HEK293 (cell line): Measurements from ENCODE around the gene ZNF260.

Experiments used
- KLF9 ChIP-seq: fragments of 450-650 bp; formaldehyde crosslinking; IDR thresholded peaks from 2 replicates; pipeline ENCODE4 v1.5.1; 2016; ENCODE audit warnings: missing biosample characterization, missing genetic modification characterization, low read depth
- MYNN ChIP-seq: fragments of 450-650 bp; formaldehyde crosslinking; IDR thresholded peaks from 2 replicates; pipeline ENCODE4 v1.5.1; 2016; ENCODE audit warnings: missing biosample characterization, missing genetic modification characterization, borderline replicate concordance
- SCRT1 ChIP-seq: fragments of 450-650 bp; formaldehyde crosslinking; IDR thresholded peaks from 2 replicates; pipeline ENCODE4 v1.5.1; 2016; ENCODE audit warnings: missing biosample characterization, missing genetic modification characterization, borderline replicate concordance
- SETDB1 ChIP-seq: IDR thresholded peaks from one replicate; pipeline ENCODE4 v1.6.1; 2017; ENCODE audit warnings: mild to moderate bottlenecking, low read length, moderate library complexity, mixed read lengths; ENCODE audit not compliant: insufficient read length
- SP7 ChIP-seq: fragments of 450-650 bp; formaldehyde crosslinking; IDR thresholded peaks from 2 replicates; pipeline ENCODE4 v1.5.1; 2016; ENCODE audit warnings: missing biosample characterization, missing genetic modification characterization
- ZNF140 ChIP-seq: fragments of 450-650 bp; formaldehyde crosslinking; IDR thresholded peaks from 2 replicates; pipeline ENCODE4 v1.5.1; 2016; ENCODE audit warnings: missing biosample characterization, missing genetic modification characterization
- ZNF221 ChIP-seq: fragments of 450-650 bp; formaldehyde crosslinking; IDR thresholded peaks from 2 replicates; pipeline ENCODE4 v1.5.1; 2017; ENCODE audit warnings: missing biosample characterization, missing genetic modification characterization, borderline replicate concordance
- ZNF302 ChIP-seq: fragments of 450-650 bp; formaldehyde crosslinking; IDR thresholded peaks from 2 replicates; pipeline ENCODE4 v1.5.1; 2016; ENCODE audit warnings: missing biosample characterization, missing genetic modification characterization, low read depth
- ZNF341 ChIP-seq: fragments of 450-650 bp; formaldehyde crosslinking; IDR thresholded peaks from 2 replicates; pipeline ENCODE4; 2016; ENCODE audit warnings: low read depth, missing biosample characterization, missing genetic modification characterization
- ZNF394 ChIP-seq: fragments of 450-650 bp; formaldehyde crosslinking; IDR thresholded peaks from 2 replicates; pipeline ENCODE4 v1.5.1; 2016; ENCODE audit warnings: missing biosample characterization, missing genetic modification characterization, mild to moderate bottlenecking, moderate library complexity, borderline replicate concordance
- ZNF426 ChIP-seq: fragments of 450-650 bp; formaldehyde crosslinking; IDR thresholded peaks from 2 replicates; pipeline ENCODE4 v1.5.1; 2017; ENCODE audit warnings: missing biosample characterization, missing genetic modification characterization, mild to moderate bottlenecking, inconsistent platforms, moderate library complexity
- ZNF549 ChIP-seq: fragments of 450-650 bp; IDR thresholded peaks from 2 replicates; pipeline ENCODE4 v1.5.1; 2018; ENCODE audit warnings: missing biosample characterization, missing genetic modification characterization, mild to moderate bottlenecking, inconsistent platforms, moderate library complexity
- ZNF571 ChIP-seq: fragments of 450-650 bp; formaldehyde crosslinking; IDR thresholded peaks from 2 replicates; pipeline ENCODE4 v1.5.0; 2017; ENCODE audit warnings: missing biosample characterization, missing genetic modification characterization
- ZNF600 ChIP-seq: fragments of 450-650 bp; formaldehyde crosslinking; IDR thresholded peaks from 2 replicates; pipeline ENCODE4 v1.5.1; 2016; ENCODE audit warnings: missing biosample characterization, missing genetic modification characterization
- ZNF701 ChIP-seq: fragments of 450-650 bp; formaldehyde crosslinking; IDR thresholded peaks from 2 replicates; pipeline ENCODE4 v1.5.1; 2016; ENCODE audit warnings: missing biosample characterization, missing genetic modification characterization
- ZNF776 ChIP-seq: fragments of 450-650 bp; formaldehyde crosslinking; IDR thresholded peaks from 2 replicates; pipeline ENCODE4 v1.5.0; 2017; ENCODE audit warnings: missing biosample characterization, missing genetic modification characterization, borderline replicate concordance
- TF ChIP-seq, protein P1 (sequence below): fragments of 450-650 bp; formaldehyde crosslinking; IDR thresholded peaks from 2 replicates; pipeline ENCODE4 v1.5.1; 2016; ENCODE audit warnings: missing biosample characterization, missing genetic modification characterization, borderline replicate concordance
- TF ChIP-seq, protein P2 (sequence below): fragments of 450-650 bp; formaldehyde crosslinking; IDR thresholded peaks from 2 replicates; pipeline ENCODE4 v1.5.1; 2017; ENCODE audit warnings: missing biosample characterization, missing genetic modification characterization
- TF ChIP-seq, protein P3 (sequence below): fragments of 450-650 bp; formaldehyde crosslinking; IDR thresholded peaks from 2 replicates; pipeline ENCODE4 v1.5.1; 2017; ENCODE audit warnings: missing biosample characterization, missing genetic modification characterization
- TF ChIP-seq, protein P4 (sequence below): fragments of 450-650 bp; formaldehyde crosslinking; IDR thresholded peaks from 2 replicates; pipeline ENCODE4 v1.5.1; 2016; ENCODE audit warnings: missing biosample characterization, missing genetic modification characterization
- TF ChIP-seq, protein P5 (sequence below): fragments of 450-650 bp; formaldehyde crosslinking; IDR thresholded peaks from 2 replicates; pipeline ENCODE4 v1.5.1; 2016; ENCODE audit warnings: missing biosample characterization, missing genetic modification characterization
- TF ChIP-seq, protein P6 (sequence below): IDR thresholded peaks from 2 replicates; pipeline ENCODE4 v1.6.1; 2011; ENCODE audit warnings: mild to moderate bottlenecking, low read depth, low read length, borderline replicate concordance

The ZNF260 gene

DNA sequence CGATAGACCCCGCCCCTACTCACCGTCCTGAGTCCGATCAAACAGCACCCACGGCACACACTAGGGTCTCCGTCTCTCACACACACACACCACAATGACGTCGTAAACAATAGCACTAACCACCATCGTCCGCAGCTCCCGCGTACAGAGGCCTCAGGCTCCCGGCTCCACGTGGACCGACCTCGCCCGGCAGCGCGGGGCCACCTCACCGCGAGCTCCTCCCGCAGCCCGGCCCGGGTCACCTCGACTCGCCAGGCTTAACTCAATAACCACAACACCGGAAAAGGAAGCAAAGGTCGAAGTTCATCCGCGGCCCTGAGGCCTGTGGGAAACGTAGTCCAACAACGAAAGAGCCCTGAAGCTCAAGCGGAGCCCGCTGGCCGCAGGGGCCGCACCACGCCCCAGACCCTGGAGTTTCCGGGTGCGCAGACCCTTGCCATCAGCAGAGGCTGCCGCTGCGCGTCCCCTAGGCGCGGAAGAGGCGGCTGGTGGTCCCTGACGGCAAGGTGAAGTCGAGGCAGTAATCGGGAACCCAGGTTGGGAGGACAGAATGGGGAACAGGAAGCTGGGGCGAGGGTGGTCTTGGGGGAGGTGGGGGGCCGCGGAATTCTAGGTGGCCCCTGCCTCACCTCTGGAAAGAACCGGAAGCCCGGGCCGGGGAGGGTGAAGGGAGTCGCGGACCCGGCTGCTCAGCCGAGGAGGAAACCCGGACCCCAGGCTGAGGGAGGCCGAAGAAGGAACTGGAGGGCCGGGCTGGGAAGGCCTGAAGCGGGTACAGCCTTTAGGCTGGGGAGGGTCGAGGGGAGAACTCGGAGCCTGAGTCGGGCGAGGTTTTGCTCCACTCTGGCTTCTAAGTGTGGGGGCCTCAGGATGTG, 45.2 kb upstream of the ZNF260 start, which contains the start of gene ZNF529 (continued):
- TF ChIP-seq SCRT1 (tag by site-specific recombination) (no peak), ZNF221 (tag by site-specific recombination) (no peak), SP7 (peak; percentile 97), ZNF302 (tag by site-specific recombination) (no peak), ZNF394 (peak; percentile 79; the same call in 1 of the 2 replicates), ZNF600 (tag by site-specific recombination) (peak; percentile 98), ZNF140 (tag by site-specific recombination) (no peak), ZNF571 (tag by site-specific recombination) (no peak), ZNF341 (tag by site-specific recombination) (peak; percentile 82), KLF9 (tag by site-specific recombination) (peak; percentile 95), ZNF701 (tag by site-specific recombination) (0 out of 2 replicates have a peak, but pooled peaks have one; percentile 39), ZNF549 (tag by site-specific recombination) (no peak), ZNF426 (tag by site-specific recombination) (no peak), SETDB1 (no peak), MYNN (tag by site-specific recombination) (no peak), ZNF776 (no peak)
- TF ChIP-seq, protein P1, sequence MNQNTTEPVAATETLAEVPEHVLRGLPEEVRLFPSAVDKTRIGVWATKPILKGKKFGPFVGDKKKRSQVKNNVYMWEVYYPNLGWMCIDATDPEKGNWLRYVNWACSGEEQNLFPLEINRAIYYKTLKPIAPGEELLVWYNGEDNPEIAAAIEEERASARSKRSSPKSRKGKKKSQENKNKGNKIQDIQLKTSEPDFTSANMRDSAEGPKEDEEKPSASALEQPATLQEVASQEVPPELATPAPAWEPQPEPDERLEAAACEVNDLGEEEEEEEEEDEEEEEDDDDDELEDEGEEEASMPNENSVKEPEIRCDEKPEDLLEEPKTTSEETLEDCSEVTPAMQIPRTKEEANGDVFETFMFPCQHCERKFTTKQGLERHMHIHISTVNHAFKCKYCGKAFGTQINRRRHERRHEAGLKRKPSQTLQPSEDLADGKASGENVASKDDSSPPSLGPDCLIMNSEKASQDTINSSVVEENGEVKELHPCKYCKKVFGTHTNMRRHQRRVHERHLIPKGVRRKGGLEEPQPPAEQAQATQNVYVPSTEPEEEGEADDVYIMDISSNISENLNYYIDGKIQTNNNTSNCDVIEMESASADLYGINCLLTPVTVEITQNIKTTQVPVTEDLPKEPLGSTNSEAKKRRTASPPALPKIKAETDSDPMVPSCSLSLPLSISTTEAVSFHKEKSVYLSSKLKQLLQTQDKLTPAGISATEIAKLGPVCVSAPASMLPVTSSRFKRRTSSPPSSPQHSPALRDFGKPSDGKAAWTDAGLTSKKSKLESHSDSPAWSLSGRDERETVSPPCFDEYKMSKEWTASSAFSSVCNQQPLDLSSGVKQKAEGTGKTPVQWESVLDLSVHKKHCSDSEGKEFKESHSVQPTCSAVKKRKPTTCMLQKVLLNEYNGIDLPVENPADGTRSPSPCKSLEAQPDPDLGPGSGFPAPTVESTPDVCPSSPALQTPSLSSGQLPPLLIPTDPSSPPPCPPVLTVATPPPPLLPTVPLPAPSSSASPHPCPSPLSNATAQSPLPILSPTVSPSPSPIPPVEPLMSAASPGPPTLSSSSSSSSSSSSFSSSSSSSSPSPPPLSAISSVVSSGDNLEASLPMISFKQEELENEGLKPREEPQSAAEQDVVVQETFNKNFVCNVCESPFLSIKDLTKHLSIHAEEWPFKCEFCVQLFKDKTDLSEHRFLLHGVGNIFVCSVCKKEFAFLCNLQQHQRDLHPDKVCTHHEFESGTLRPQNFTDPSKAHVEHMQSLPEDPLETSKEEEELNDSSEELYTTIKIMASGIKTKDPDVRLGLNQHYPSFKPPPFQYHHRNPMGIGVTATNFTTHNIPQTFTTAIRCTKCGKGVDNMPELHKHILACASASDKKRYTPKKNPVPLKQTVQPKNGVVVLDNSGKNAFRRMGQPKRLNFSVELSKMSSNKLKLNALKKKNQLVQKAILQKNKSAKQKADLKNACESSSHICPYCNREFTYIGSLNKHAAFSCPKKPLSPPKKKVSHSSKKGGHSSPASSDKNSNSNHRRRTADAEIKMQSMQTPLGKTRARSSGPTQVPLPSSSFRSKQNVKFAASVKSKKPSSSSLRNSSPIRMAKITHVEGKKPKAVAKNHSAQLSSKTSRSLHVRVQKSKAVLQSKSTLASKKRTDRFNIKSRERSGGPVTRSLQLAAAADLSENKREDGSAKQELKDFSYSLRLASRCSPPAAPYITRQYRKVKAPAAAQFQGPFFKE (tag by site-specific recombination): no peak
- TF ChIP-seq, protein P2, sequence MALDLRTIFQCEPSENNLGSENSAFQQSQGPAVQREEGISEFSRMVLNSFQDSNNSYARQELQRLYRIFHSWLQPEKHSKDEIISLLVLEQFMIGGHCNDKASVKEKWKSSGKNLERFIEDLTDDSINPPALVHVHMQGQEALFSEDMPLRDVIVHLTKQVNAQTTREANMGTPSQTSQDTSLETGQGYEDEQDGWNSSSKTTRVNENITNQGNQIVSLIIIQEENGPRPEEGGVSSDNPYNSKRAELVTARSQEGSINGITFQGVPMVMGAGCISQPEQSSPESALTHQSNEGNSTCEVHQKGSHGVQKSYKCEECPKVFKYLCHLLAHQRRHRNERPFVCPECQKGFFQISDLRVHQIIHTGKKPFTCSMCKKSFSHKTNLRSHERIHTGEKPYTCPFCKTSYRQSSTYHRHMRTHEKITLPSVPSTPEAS (tag by site-specific recombination): peak; percentile 81; the same call in 1 of the 2 replicates
- TF ChIP-seq, protein P3, sequence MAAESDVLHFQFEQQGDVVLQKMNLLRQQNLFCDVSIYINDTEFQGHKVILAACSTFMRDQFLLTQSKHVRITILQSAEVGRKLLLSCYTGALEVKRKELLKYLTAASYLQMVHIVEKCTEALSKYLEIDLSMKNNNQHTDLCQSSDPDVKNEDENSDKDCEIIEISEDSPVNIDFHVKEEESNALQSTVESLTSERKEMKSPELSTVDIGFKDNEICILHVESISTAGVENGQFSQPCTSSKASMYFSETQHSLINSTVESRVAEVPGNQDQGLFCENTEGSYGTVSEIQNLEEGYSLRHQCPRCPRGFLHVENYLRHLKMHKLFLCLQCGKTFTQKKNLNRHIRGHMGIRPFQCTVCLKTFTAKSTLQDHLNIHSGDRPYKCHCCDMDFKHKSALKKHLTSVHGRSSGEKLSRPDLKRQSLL (tag by site-specific recombination): peak; percentile 3; the same call in 1 of the 2 replicates
- TF ChIP-seq, protein P4, sequence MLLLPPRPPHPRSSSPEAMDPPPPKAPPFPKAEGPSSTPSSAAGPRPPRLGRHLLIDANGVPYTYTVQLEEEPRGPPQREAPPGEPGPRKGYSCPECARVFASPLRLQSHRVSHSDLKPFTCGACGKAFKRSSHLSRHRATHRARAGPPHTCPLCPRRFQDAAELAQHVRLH (tag by site-specific recombination): peak; percentile 95
- TF ChIP-seq, protein P5, sequence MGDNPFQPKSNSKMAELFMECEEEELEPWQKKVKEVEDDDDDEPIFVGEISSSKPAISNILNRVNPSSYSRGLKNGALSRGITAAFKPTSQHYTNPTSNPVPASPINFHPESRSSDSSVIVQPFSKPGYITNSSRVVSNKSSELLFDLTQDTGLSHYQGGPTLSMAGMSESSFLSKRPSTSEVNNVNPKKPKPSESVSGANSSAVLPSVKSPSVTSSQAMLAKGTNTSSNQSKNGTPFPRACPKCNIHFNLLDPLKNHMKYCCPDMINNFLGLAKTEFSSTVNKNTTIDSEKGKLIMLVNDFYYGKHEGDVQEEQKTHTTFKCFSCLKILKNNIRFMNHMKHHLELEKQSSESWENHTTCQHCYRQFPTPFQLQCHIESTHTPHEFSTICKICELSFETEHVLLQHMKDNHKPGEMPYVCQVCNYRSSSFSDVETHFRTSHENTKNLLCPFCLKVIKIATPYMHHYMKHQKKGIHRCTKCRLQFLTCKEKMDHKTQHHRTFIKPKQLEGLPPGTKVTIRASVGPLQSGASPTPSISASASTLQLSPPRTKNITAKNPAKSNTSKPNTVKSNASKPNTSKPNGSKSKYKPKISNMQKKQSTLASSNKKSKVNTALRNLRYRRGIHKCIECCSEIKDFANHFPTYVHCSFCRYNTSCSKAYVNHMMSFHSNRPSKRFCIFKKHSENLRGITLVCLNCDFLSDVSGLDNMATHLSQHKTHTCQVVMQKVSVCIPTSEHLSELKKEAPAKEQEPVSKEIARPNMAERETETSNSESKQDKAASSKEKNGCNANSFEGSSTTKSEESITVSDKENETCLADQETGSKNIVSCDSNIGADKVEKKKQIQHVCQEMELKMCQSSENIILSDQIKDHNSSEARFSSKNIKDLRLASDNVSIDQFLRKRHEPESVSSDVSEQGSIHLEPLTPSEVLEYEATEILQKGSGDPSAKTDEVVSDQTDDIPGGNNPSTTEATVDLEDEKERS (tag by site-specific recombination): peak; percentile 99
- TF ChIP-seq, protein P6, sequence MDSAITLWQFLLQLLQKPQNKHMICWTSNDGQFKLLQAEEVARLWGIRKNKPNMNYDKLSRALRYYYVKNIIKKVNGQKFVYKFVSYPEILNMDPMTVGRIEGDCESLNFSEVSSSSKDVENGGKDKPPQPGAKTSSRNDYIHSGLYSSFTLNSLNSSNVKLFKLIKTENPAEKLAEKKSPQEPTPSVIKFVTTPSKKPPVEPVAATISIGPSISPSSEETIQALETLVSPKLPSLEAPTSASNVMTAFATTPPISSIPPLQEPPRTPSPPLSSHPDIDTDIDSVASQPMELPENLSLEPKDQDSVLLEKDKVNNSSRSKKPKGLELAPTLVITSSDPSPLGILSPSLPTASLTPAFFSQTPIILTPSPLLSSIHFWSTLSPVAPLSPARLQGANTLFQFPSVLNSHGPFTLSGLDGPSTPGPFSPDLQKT: peak; percentile 85
